ENCODE measurements around the gene KRTAP21-2. TPM values are rescaled to one million over a fixed set of nuclear protein-coding genes. Genes with fewer than 3 reads are reported as not detected.

KRTAP21-2 gene
- not detected for total RNA-seq

GRCh38 chr21:30747159-30747558, at the start of gene KRTAP21-2:
KRTAP21-2 (minus strand) TSS chr21:30747259; CDS start chr21:30747202, 57 bp downstream.

GRCh38 chr21:30755328-30755727, 8.3 kb upstream of the KRTAP21-2 start, which contains the start of gene KRTAP21-1:
KRTAP21-1 (minus strand) TSS chr21:30755428; CDS start chr21:30755378, 50 bp downstream.

GRCh38 chr21:30718239-30718909, 28.7 kb downstream of the KRTAP21-2 start, which contains the start of gene KRTAP21-3:
KRTAP21-3 (minus strand) TSS chr21:30718777; CDS start chr21:30718759, 18 bp downstream.

Small RNAs within 50 kb of the gene (small RNA-seq; reads per million reads assigned to genes)
- gene AP000244.1 (ENCODE audit: low replicate concordance), result not detected
- gene KRTAP21-3 (ENCODE audit: low replicate concordance), result not detected

Other genes with a start within 250 kb of the KRTAP21-2 start
- gene KRTAP19-5, start 245.1 kb downstream of the KRTAP21-2 start, total RNA-seq, result not detected
- gene KRTAP19-6, start 205.4 kb downstream of the KRTAP21-2 start, total RNA-seq, result not detected
- not detected for gene KRTAP19-7, start 185.9 kb downstream of the KRTAP21-2 start, total RNA-seq
- not detected for gene KRTAP22-2, start 156.9 kb downstream of the KRTAP21-2 start, total RNA-seq
- gene KRTAP6-3, start 154.8 kb downstream of the KRTAP21-2 start, total RNA-seq, result not detected
- not detected for gene KRTAP6-2, start 148.4 kb downstream of the KRTAP21-2 start, total RNA-seq
- gene KRTAP22-1, start 146.2 kb downstream of the KRTAP21-2 start, total RNA-seq, result not detected
- not detected for gene KRTAP6-1, start 133.3 kb downstream of the KRTAP21-2 start, total RNA-seq
- not detected for gene KRTAP20-1, start 130.8 kb downstream of the KRTAP21-2 start, total RNA-seq
- not detected for gene KRTAP20-4, start 126.6 kb downstream of the KRTAP21-2 start, total RNA-seq
- gene KRTAP20-2, start 112.1 kb downstream of the KRTAP21-2 start, total RNA-seq, result not detected
- not detected for gene KRTAP20-3, start 104.4 kb downstream of the KRTAP21-2 start, total RNA-seq
- gene KRTAP21-3, start 28.5 kb downstream of the KRTAP21-2 start, total RNA-seq, result not detected
- not detected for gene KRTAP21-1, start 8.2 kb upstream of the KRTAP21-2 start, total RNA-seq
- gene KRTAP8-1, start 66.0 kb upstream of the KRTAP21-2 start, total RNA-seq, result not detected
- not detected for gene KRTAP7-1, start 82.5 kb upstream of the KRTAP21-2 start, total RNA-seq
- gene KRTAP11-1, start 134.3 kb upstream of the KRTAP21-2 start, total RNA-seq, result 0.41 TPM

All from metanephros (tissue), 2 donors.